OCI-LY1 (cell line): ENCODE data around the gene CYTL1.

Experiments used
- EZH2 ChIP-seq: fragments of 200-600 bp; sonication (generic), shearing (Covaris generic); IDR thresholded peaks from 2 replicates; pipeline ENCODE4 v1.8.0; 2017; ENCODE audit warnings: borderline replicate concordance, mixed run types, mild to moderate bottlenecking, antibody characterized with exemption, low read length, moderate library complexity, mixed read lengths
- TF ChIP-seq, protein P1 (sequence below): fragments of 200-600 bp; sonication (generic), shearing (Covaris generic); IDR thresholded peaks from 2 replicates; pipeline ENCODE4 v1.5.1; 2017; ENCODE audit warnings: mild to moderate bottlenecking, antibody characterized with exemption, low read length, moderate library complexity, mixed read lengths

- TF ChIP-seq, protein P1, sequence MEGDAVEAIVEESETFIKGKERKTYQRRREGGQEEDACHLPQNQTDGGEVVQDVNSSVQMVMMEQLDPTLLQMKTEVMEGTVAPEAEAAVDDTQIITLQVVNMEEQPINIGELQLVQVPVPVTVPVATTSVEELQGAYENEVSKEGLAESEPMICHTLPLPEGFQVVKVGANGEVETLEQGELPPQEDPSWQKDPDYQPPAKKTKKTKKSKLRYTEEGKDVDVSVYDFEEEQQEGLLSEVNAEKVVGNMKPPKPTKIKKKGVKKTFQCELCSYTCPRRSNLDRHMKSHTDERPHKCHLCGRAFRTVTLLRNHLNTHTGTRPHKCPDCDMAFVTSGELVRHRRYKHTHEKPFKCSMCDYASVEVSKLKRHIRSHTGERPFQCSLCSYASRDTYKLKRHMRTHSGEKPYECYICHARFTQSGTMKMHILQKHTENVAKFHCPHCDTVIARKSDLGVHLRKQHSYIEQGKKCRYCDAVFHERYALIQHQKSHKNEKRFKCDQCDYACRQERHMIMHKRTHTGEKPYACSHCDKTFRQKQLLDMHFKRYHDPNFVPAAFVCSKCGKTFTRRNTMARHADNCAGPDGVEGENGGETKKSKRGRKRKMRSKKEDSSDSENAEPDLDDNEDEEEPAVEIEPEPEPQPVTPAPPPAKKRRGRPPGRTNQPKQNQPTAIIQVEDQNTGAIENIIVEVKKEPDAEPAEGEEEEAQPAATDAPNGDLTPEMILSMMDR = no peak
- no peak for TF ChIP-seq EZH2
These were observed 30.1 kb downstream of the CYTL1 start for GRCh38 chr4:4989083-4989622.
